Measurements from ENCODE around the gene ARHGEF37. TPM values are rescaled to one million over a fixed set of nuclear protein-coding genes. Genes with fewer than 3 reads are reported as not detected.
"Not testable (repeated sequence)": the region's sequence is repeated elsewhere in the genome, so short reads cannot be mapped to it uniquely, and the experiment has no call there.

Gene ARHGEF37
- total RNA-seq, 1 donor from 2014 or later = 13.5 TPM

GRCh38 chr5:149585910-149586309 is 4.6 kb downstream of the ARHGEF37 start:
- Histone ChIP-seq H3K36me3 (no peaks in the 10 kb centered on the region), H3K4me3 (no peak overlapping the region), H3K9me3 (no peaks in the 10 kb centered on the region), H3K4me1 (peaks cover 49% of the 10 kb centered on the region), H3K27ac (peak overlapping the region; percentile 13), H3K27me3 (ENCODE audit: low read depth) (no peaks in the 10 kb centered on the region)
- TF ChIP-seq CTCF (IDR thresholded peaks at IDR 0.05) = no peak
- ATAC-seq (no peak), DNase-seq (no peak)
- intact Hi-C loops (cut with DNase I) = no loop called here

GRCh38 chr5:149586708-149587318 is 5.5 kb downstream of the ARHGEF37 start:
- no peak for ATAC-seq
- Histone ChIP-seq H3K9me3 (no peaks in the 10 kb centered on the region), H3K27ac (peak overlapping the region; percentile 13), H3K36me3 (no peaks in the 10 kb centered on the region), H3K4me3 (no peak overlapping the region), H3K27me3 (ENCODE audit: low read depth) (no peaks in the 10 kb centered on the region), H3K4me1 (peaks cover 46% of the 10 kb centered on the region)
- TF ChIP-seq CTCF (IDR thresholded peaks at IDR 0.05) = no peak
- intact Hi-C loops (cut with DNase I) = no loop called here
- no peak for DNase-seq

- DNase-seq = no peak
- no peak overlapping the region for H3K27ac ChIP-seq
- intact Hi-C loops (cut with DNase I) = no loop called here
- no peaks in the 10 kb centered on the region for H3K36me3 ChIP-seq
- no peak overlapping the region for H3K4me3 ChIP-seq
- H3K9me3 ChIP-seq = no peaks in the 10 kb centered on the region
- no peak for TF ChIP-seq CTCF (IDR thresholded peaks at IDR 0.05)
- H3K27me3 ChIP-seq (ENCODE audit: low read depth) = no peaks in the 10 kb centered on the region
- ATAC-seq = no peak
- H3K4me1 ChIP-seq = peaks cover 25% of the 10 kb centered on the region
Measured at GRCh38 chr5:149588936-149589335, 7.6 kb downstream of the ARHGEF37 start.

- intact Hi-C loops (cut with DNase I) = no loop called here
- H3K27ac ChIP-seq = no peak overlapping the region
- no peaks in the 10 kb centered on the region for H3K4me1 ChIP-seq
- H3K4me3 ChIP-seq = no peak overlapping the region
- H3K36me3 ChIP-seq = no peaks in the 10 kb centered on the region
- ATAC-seq = no peak
- no peaks in the 10 kb centered on the region for H3K9me3 ChIP-seq
- TF ChIP-seq CTCF (IDR thresholded peaks at IDR 0.05) = no peak
- no peak for DNase-seq
- no peaks in the 10 kb centered on the region for H3K27me3 ChIP-seq (ENCODE audit: low read depth)
Measured at GRCh38 chr5:149593370-149593769, 12.1 kb downstream of the ARHGEF37 start.

GRCh38 chr5:149594206-149594895 is 13.1 kb downstream of the ARHGEF37 start:
- H3K27ac ChIP-seq = no peak overlapping the region

GRCh38 chr5:149595105-149595504 is 13.8 kb downstream of the ARHGEF37 start:
- H3K9me3 ChIP-seq; H3K27me3 ChIP-seq (ENCODE audit: low read depth); intact Hi-C loops (cut with DNase I); DNase-seq; ATAC-seq; H3K36me3 ChIP-seq; H3K4me1 ChIP-seq; H3K4me3 ChIP-seq: not testable (repeated sequence)
- peak overlapping the region; percentile 5 for H3K27ac ChIP-seq

More at GRCh38 chr5:149594206-149594895, 13.1 kb downstream of the ARHGEF37 start:
- Histone ChIP-seq H3K36me3 (peaks cover 4% of the 10 kb centered on the region), H3K9me3 (no peaks in the 10 kb centered on the region), H3K27me3 (ENCODE audit: low read depth) (no peaks in the 10 kb centered on the region), H3K4me3 (no peak overlapping the region), H3K4me1 (no peaks in the 10 kb centered on the region)
- DNase-seq (no peak), ATAC-seq (no peak)
- intact Hi-C loops (cut with DNase I) = no loop called here
- no peak for TF ChIP-seq CTCF (IDR thresholded peaks at IDR 0.05)

All from lower lobe of right lung (tissue), 2 donors.